HG02759 (cell line): Measurements from ENCODE around the gene TECRL.

ENCODE experiments used
- ATAC-seq: cut with Tn5 transposase; IDR thresholded peaks from one replicate; pipeline ENCODE4 v1.9.1; 2021; ENCODE audit warnings: mild to moderate bottlenecking, moderate library complexity; ENCODE audit not compliant: unreplicated experiment

Gene TECRL

DNA sequence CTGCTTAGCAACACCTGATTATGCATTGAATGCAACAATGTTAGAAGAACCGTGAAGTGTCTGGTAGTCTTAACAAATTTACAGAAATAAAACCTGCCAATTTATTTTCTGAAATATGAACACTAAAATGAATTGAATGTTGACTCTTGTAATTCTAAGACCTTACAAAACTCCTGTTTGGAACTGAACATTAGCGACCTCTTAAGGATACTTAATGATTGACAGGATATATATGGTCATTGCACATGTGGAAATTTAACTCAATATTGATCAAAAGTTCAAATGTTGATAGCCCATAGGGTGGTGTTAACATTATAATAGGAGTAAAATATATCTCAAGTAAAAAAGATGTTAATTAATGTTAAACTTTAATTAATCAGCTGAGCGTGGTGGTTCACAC is 79.1 kb downstream of the TECRL start:
- no peak for ATAC-seq

DNA sequence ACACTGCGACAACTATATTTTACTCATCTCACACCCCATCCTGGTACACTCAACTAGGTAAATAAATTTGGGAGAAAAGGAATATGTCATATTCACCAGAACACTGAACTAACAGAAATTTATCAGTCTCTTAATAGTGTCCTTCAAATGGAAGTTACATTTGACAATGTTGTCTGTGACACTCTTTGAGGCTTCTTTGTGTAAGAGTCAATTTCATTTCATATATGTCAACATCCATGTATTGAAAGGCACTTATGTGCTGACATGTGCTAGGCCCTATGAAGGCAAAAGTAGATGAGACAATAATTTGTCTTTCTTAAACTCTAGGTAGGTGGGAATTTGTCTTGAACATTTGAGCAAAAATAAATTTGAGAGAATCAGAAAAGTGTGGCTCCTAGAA is 82.0 kb downstream of the TECRL start:
- ATAC-seq: no peak

DNA sequence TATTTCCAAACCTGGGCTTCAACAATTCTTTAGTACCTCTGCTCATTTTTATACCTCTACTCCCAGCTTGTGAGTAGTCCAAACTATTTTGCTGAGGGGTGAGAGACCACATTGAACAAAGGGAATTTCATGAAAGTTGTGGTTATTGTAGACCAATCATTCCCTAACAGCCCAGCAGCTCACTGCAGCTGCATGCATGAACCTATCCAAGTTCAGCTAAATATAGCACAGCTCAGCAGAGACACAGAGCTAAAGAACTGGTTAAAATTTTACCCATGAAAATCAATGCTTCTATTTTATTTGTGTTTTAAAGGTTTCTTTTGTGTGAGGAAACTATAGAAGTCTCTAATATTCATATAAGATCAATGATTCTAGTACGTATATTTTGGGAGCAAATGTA is 82.7 kb downstream of the TECRL start:
- ATAC-seq: no peak

DNA sequence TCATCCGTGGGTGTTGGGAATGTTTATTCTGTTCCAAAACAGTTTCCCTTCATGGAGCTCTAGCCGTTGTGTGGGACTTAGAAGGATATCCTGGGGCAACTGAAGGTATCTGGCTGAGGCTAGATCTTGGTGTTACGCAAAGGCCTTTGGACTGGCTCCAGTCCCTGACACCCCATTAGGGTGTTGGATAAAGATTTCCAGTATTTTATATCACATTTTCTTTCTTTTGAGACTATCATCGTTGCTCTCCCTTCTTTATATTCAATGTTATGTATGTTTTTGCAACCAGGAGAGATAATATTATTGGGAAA is 103.0 kb downstream of the TECRL start:
- ATAC-seq: no peak

DNA sequence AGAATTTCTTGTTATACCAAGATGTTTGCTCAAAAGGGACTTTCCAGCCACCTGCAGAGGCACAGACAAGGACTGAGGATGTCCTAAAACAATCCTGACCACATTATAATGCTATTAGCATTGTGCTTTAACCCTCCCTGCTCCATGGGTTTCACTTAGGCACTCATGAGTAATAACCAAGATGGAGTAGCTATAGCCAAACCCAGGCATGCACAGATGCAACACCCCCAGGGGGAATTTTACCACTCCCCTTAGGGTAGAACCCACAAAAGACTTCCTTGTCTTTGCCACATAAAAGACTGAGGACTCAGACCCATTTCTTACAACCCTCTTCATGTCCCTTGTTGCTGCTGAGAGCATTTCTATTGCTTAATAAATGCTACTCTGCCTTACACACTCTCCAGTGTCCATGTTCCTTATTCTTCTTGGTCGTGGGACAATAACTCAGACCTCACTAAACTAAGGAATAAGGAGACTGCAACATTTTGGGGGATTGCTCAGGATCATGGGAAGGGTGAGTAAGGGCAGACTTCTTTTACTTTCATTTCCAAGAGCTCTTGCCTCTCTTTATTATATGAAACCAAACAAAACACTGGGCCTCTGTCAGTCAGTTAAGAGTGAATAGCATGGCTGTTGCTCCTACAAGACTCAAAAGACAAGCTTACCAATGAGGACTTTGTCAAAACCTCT is 103.5 kb downstream of the TECRL start:
- ATAC-seq: no peak

DNA sequence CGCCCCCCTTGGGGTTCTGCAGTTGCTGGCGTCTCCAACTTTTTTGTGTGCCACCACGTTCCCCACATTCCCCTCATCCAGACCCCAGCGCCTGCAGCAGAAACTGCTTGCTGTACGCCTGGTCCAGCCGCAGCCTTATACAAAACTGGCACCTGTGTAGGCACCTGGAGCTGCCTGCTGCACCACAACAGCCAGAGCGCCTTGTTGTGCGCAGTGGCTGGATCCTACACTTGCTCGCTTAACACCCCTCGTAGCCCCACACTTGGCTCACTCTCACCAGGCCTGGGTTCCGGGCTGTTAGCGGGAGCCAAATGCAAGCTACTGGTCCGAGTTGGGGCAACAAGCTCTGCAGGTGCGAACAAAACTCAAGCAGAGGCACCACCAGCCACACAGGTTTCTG is 136.8 kb downstream of the TECRL start:
- no peak for ATAC-seq

DNA sequence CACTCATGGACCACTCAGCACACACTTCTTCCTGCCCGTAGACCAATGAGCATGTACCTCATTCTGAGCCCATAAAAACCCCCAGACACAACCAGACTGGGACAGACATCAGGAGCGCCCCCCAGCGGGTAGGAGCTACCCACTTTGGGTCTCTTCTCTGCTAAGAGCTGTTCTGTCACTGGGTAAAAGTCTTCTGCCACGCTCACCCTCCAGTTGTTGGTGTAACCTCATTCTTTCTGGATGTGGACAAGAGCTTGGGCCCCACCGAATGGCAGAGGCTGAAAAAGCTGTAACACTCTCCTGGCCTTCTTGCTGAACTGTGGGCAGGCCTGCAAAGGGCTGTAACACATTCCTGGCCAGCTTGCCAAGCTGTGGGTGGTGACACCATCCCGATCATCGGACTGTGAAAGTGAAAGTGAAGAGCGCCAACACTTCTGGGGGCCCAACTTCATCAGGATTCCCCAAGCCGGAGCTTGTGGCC is 137.6 kb downstream of the TECRL start:
- no peak for ATAC-seq

DNA sequence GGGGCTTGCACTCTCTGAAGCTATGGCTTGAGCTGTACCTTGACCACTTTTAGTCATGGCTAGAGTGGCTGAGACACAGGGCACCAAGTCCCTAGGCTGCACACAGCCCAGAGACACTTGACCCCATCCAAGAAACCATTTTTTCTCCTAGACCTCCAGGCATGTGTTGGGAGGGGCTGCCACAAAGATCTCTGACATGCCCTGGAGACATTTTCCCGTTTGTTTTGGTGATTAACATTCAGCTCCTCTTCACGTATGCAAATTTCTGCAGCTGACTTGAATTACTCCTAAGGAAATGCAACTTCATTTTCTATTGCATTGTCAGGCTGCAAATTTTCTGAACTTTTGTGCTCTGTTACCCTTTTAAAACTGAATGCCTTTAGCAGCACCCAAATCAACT is 142.6 kb downstream of the TECRL start:
- no peak for ATAC-seq

DNA sequence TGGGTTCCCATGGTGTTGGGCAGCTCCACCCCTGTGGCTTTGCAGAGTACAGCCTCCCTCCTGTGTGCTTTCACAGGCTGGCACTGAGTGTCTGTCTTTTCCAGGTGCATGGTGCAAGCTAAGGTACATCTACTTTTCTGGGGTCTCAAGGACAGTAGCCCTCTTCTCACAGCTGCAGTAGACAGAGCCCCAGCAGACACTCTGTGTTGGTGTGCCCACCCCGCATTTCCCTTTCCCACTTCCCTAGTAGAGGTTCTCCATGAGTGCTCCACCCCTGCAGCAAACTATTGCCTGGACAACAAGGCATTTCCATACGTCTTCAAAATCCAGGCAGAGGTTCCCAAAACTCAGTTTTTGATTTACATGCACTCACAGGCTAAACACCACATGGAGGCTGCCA is 143.0 kb downstream of the TECRL start:
- ATAC-seq: no peak

DNA sequence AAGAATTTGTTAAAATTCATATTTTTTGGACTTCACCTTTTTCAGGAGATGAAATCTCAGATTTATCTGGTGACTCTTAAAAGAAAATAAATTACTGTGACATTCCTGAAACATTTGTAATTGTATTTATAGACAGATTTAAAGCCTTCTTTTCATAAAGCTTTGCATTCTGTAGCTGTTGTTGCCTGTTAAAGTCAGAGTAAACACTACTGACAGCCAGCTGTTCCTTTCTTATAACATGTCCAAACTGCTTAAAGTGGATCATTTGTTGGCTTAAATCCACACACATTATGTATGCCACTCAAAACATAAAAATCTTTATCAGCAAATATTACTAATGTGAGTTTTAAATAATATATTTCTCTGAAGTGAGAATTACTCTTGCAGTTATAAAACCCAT is 157.5 kb downstream of the TECRL start:
- no peak for ATAC-seq

DNA sequence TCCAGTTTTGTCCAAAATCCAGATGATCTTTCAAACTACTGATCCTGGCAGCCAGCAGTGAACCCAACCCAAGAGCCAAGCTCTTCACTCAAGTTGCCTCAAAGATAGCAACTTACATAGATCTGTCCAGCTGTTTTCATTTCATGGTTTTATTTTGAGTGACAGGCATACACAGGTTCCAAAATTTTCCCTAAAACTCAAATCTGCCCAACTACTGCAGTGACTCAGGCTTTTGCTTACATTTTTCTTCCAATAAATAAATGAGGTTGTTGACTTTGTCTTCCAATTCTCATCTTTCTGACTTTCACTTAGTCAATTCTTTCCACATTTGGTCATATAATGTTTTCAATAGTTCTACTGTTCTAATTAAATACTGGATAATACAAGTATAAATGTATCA is 158.8 kb downstream of the TECRL start:
- ATAC-seq: no peak

DNA sequence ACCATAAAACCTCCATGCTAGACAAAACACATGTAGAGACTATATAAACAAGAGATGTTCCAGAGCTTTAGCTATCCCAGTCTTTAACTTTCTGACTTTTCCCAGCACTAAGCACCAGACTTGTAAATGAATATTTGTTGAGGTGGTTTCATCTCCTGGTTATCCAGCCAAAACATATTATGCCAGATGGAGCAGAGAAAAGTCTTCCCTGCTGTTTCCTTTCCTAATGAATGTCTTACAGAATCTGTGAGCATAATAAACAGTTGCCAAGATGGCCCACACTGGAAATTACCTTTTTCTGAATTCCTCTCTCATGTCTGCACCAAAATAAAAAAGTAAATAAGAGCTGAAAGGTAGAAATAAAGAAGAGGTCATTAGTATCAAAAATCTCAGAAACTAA is 159.2 kb downstream of the TECRL start:
- no peak for ATAC-seq

DNA sequence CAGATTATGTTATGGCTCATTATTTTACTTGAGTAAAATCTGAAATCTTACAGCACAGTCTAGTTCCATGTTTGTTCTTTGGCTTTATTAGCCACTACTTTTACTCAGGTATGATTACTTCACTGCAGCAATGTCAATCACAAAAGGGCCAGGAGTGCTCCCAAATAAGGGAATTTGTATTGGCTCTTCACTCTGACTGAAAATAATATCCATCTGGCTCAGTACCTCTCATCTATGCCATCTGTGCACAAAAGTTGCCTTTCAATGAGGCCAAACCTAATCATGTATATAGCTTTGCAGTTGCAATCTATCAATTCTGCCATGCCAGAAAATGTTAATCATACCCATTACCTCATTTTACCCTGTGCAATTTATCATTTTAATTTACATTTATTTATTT is 161.1 kb downstream of the TECRL start:
- no peak for ATAC-seq

DNA sequence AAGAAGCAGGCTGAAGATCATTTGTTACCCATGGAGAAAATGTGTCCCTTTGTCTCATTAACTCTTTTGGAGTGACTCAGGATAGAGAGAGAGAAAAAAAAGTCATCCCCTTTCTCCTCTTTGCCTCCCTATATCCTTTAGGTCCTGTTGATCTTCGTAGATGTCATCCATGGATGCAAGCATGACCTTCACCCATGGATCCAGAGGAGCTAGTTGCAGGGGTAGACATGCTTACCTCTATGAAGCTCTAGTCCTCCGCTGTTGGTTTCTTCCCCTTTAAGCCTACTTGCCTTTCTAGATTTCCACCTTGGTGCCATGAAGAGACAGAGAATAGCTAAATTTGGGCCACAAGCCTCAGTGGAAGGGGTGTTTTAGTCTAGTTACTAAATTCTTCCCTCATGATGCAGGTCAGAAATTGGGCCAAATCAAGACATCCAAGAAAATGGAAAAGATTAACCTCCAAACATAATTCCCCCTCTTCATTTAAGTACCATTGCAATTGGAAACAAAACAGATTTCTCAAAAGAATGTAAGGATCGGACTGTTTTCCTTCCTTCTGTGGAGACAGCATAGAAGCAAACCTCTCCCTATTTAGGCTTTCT is 178.4 kb downstream of the TECRL start:
- ATAC-seq: no peak
